NCI-H524 treated with DMSO at 0.1 percent for 48 hours (cell line): ENCODE data around the gene SMARCC1.
A peak's percentile ranks its signal among the peaks of the same experiment; 100 is the strongest.
"Not testable (repeated sequence)": the region's sequence is repeated elsewhere in the genome, so short reads cannot be mapped to it uniquely, and the experiment has no call there.

Experiments
- DNase-seq: peaks from one replicate; lab custom pipeline; 2025; lab: John Stamatoyannopoulos, UW

The SMARCC1 gene

DNA sequence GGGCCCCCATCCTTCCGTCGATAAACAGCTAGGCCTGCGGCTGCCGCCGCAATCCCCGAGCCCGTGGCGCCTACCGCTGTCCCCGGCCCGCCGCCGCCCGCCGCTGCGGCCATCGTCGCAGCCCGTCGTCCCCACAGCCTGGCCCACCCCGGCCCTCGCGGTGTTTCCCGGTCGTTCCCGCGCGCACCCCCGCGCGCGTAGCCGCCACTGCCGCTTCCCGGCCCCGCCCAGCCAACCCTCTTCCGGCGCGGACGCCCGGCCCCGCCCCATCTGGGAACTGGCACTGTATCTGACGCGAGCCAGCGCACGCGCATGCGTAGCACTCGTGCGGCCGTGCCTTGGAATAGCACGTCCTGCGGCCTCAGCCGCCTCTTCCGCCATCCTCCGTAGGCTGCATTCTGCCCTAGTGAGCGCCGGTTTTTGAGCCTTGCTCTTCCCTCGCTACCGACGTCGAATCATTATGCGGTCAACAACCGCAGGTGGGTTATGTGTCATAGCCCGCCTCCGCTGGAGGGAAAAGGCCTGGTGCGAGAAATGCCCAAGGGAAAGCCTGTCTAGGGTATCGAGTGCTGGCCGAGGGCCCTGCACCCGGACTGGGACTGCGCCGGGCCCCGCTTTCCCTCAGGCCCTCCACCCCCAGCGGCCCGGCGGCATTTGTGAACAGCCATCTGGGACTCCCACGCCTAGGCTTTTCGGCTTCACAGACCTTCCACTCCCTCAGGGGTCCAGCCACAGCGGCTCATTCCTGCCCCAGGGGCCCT lies at the start of gene SMARCC1:
Gene SMARCC1 (minus strand): TSS at position 209 of the 761 bp plus-strand sequence. CDS start 96 bp downstream, at position 113.
- peak; percentile 30 for DNase-seq

DNA sequence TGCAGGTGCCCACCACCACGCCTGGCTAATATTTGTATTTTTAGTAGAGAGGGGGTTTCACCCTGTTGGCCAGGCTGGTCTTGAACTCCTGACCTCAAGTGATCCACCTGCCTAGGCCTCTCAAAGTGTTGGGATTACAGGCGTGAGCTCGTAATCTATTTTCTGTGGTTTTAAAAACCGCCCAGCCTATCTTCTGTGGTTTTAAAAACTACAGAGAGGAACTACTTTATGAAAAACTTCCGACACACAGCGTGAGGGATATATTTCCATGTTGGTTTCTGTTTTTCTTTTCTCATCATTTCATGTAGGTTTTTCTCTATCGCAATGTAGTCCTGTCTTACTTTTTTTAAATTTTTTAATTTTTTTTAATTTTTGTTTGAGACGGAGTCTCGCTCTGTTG lies 47.8 kb upstream of the SMARCC1 start:
- not testable (repeated sequence) for DNase-seq

DNA sequence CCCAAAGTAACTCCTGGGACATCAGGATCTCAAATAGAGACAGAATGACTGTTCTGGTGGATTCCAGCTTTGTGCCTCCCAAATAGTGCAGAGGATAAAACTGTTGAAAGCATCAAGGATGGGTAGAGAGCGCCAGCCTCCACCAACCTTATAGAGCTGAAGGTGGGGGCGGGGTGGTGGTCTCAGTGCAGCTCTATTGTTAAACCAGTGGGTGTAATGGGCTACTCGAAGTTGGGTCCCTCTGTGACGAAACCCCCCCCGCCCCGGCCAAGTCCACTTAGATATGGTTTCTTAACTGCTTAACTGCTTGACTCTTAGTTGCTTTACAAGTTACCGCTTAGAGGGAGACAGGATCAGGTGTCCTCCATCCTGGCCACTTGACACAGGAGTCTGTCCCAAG lies 43.9 kb upstream of the SMARCC1 start:
- DNase-seq, result no peak

DNA sequence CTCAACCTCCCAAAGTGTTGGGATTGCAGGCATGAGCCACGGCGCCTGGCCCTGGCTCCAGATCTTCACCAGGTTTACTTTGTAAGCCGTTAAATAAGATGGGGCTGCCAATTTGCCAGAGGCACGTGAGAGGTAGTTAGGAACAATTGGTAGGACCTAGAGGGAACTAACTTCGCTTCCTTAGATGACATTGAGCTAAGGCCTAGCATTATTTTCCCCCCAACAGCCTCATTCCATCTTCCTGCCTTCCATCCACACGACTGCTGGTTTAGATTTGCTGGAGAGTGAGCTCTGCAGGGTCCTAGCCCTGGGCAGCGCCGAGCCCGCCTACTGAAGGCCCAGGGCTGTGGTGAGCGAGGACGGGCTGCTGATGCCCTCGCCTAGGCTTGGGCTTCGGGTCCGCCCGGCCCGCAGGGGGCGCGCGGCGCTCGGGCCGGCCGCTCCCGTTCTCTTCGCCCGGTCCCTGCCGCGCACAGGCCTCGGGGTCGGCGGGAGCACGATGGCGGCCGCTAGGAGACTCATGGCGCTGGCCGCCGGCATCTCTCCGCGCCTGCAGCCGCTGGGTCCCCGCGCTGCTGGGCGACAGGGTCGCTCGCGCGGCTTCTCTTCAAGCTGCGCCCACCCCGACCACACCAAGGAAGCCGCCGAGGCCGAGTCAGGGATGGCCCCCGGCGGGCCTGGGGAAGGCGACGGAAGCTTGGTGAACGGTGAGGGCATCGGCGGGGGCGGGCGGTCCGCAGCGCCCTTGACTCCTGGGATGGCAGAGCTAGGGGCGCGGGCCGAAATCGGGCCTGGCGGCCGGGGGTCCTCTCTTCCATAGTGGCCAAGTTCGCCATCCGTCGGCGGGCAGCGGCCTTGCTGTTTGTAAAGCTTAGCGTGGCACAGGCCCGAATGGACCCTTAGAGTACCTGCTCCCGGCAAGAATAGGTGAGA lies 43.1 kb upstream of the SMARCC1 start:
- DNase-seq, result peak; percentile 29

DNA sequence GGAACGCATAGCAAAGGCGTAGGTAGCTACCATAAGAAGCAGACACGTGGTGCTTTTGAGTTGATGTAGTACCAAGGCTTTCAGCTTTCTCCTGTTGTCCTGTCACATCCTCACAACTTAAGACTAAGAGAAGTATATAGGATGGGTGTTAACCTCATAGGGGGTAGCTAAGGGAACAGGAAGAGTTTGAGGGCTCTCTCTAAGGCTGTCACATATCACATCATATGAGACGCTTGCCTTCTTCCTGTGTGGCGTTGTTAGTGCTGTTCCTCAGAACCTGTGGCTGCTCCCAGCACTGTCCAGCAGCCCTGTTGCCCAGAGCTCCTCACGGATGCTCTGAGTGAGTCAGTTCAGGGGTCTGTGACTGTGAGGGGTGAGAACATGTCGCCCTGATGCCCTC lies 35.9 kb upstream of the SMARCC1 start:
- no peak for DNase-seq

DNA sequence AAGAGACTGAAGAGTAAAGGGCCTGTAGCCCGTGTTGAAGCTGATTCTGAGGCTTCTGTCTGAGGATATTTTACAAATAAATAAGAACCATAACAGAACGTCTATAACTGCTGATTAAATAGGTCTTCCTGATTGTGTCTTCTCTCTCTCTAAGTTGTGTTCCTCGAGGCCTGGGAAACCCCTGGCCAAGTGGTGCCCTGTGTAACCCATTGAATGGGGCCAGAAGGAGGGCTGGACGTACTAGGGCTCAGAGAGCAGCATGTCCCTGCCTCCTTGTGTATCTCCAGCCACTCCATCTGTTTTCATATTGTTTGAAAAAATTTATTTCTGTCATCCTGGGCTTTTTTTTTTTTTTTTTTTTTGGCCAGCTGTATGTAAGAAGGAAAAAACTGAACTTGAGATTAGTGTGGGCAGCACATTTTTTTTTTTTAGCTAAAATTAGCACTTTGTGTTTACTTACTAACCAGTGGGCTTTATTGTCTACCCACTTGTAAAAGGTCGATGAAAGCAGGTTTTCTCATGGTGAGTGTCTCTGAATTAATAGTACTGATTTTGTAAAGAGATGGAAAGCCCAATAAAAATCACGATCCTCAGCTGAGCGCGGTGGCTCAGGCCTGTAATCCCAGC lies 32.0 kb upstream of the SMARCC1 start:
- no peak for DNase-seq

DNA sequence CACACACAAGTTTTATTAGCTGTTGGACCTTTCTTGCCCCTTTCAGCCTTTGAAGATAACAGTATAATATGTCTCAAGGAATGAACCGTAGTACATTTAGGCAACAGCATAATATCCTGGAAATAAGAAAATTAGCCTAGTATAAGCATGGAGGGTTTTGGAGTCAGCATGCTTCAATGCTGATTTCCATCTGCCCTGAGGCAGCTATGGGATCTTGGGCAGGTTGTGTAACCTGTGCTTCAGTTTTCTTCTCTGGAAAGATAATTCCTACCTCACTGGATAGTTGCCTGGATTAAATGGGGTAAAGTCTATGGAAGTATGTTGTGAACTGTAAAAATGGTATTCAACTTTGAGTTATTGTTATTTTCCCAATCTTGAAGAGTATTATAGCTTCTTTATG lies 22.9 kb upstream of the SMARCC1 start:
- DNase-seq, result no peak

DNA sequence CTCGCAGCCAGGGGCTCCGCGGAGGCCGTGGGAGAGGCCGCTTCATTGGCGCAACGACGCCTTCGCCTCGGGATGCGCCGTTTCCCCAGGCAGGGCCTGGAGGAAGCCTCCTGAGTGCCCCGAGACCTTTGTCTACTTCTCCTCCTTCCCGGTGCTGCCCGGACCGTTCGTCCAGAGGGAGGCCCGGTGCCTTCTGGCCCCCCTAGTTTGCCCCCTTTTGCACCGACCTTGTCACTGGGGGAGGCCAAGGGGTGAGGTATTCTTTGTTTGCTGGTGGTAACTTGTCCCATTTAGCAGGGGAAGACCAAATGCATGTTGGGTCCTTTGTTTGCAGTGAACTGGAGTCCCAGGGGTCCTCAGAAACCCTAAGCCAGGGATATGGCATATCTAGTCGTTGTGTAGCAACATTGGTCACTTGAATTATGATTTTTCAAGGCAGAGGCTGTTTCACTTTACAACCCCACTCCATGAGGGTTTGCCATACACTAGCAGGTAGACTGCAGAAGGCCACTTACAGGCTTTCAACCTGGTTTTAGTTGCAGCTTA lies 21.9 kb upstream of the SMARCC1 start:
- DNase-seq, result no peak

DNA sequence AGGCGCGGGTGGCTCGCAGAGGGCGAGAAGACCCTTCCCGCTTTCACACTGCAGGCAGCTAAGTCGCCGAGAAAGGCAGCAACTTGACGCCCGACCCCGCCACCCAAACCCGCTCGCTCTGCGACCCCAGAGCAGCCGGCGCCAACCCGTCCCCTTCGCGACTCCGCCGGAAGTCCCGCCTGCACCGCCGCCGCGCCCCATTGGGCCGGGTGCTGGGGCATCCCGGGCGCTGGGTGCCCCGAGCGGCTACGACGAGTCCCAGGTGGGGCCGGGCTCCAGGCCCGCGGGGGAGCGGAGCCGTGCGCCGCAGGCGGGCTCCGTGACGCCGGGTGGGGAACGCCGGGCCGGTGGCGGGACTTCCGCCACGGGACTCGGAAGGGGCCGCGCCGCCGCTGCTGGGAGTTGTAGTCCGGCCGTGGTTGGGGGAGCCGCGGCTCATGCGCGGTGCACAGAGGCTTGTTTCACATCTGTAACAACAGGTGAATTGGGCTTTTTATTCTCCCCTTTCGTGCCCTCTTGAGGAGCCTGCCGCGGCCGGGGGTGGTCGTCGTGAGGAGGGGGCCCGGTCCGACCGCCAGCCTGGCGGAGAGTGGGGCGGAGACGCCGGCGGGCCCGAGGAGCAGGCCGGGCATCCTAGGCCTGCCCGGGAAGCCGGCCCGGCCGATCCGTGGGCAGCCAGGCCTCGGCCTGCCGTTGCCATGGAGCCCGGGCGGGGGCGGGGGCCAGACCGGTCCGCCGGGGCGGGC lies 21.2 kb upstream of the SMARCC1 start, which contains the start of gene DHX30:
Gene DHX30 (plus strand): TSS at position 405 of the 746 bp plus-strand sequence. CDS start 7,546 bp downstream, outside the sequence.
- DNase-seq, result no peak

DNA sequence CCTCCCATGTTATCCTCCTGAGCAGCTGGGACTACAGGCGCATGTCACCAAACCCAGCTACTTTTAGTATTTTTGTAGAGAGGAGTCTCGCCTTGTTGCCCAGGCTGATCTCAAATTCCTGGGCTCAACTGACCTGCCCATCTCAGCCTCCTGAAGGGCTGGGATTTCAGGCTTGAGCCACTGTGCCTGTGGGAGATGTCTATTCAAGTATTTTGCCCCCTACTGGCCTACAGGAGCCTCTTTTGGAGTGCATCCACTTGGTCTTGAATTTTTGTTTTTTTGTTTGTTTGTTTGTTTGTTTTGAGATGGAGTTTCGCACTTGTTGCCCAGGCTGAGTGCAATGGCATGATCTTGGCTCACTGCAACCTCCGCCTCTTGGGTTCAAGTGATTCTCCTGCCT lies 18.0 kb upstream of the SMARCC1 start:
- DNase-seq, result no peak

DNA sequence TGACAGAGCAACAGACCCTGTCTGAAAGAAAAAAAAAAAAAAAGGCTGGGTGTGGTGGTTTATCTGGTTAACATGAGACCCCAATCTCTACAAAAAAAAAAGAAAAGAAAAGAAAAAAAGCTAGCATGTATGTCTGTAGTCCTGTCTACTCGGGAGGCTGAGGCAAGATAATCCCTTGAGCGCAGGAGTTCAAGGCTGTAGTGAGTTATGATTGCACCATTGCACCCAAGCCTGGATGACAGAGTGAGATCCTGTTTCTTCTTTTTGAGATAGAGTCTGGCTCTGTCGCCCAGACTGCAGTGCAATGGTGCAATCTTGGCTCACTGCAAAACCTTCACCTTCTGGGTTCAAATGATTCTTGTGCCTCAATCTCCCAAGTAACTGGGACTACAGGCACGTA lies 12.9 kb upstream of the SMARCC1 start:
- DNase-seq, result no peak

DNA sequence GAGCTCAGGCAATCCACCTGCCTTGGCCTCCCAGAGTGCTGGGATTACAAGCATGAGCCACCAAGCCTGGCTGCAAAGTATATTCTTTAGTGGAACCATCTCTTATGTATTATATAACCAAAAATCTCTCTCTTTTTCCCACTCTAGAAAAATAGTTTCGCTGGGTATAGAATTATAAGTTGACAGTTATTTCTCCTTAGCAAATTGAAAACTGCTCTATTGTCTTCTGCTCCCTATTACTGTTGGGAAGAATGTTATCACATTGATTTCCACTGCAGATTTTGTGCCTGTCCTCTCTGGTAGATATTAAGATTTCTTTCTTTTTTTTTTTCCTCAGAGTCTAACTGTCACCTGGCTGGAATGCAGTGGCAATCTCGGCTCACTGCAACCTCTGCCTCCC lies 11.0 kb upstream of the SMARCC1 start:
- DNase-seq, result no peak

DNA sequence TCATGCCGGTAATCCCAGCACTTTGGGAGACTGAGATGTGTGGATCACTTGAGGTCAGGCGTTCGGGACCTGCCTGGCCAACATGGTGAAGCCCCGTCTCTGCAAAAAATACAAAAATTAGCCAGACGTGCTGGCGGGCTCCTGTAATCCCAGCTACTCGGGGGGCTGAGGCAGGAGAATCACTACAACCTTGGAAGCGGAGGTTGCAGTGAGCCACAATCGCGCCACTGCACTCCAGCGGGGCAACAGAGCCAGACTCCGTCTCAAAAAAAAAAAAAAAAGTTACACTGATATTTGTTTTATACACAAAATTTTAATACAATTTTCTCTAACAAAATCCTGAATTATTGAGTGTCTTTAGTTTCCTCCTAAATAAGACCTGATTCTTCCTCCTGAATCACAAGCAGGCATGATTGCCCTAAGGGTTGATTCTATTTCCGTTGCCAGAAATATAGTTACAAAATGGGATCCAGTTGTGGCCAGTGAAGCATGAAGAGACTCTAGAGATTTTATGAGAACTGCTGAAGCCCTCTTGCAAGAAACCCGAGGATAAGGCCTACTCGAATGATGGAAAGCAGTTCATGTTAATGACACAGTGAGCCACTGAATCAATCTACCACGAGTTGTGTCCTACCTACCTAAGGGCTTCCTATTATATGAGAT lies 9.6 kb upstream of the SMARCC1 start:
- DNase-seq, result no peak

DNA sequence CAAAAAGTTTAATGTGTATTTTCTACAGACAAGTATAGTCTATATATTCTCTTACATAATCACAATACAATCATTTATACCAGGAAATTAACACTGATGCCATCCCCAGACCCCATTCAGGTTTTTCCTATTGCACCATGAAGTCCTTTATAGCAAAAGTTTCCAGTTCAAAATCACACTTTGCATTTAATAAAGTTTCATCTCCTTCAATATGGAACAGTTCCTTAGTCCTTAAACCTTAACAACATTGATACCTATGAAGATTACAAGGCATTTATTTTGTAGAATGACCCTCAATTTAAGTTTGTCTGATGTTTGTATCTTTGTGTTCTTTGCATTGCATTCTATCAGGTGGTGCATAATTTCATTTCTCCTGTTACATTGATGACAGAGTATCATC lies 2.0 kb upstream of the SMARCC1 start:
- DNase-seq, result no peak

DNA sequence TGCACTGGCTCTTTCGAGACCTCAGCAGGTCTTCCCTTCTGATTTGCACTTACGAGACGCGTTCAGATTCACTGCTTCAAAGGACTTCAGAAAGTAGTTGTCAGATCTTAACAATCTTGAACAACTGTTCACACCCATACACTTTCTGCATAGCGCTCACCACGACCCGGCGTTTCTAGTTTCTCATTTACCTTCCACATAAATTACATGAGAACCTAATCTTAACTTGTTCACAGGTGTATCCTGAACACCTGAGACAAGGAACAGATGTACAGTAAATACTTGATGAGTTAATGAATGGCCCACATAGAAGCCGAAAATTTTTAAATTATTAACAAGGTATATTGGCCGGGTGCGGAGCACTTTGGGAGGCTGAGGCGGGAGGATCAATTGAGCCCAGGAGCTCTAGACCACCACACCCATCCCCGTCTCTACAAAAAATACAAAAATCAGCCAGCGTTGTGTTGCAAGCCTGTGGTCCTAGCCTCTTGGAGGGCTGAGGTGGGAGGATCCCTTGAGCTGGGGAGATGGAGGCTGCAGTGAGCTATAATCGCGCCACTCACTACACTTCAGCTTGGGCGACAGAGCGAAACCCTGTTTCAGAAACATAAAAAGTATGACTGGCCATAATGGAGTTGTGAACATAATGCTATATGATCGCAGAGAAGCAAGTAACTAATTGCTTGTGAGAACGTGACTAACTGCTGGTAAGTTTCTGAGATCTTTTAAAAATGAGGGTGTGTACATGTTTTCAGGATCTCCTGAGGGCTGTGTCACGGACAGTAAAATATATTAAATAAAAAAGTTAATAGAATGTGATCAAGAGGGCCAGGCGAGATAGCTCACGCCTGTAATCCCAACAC lies 984 bp upstream of the SMARCC1 start:
- DNase-seq, result no peak

DNA sequence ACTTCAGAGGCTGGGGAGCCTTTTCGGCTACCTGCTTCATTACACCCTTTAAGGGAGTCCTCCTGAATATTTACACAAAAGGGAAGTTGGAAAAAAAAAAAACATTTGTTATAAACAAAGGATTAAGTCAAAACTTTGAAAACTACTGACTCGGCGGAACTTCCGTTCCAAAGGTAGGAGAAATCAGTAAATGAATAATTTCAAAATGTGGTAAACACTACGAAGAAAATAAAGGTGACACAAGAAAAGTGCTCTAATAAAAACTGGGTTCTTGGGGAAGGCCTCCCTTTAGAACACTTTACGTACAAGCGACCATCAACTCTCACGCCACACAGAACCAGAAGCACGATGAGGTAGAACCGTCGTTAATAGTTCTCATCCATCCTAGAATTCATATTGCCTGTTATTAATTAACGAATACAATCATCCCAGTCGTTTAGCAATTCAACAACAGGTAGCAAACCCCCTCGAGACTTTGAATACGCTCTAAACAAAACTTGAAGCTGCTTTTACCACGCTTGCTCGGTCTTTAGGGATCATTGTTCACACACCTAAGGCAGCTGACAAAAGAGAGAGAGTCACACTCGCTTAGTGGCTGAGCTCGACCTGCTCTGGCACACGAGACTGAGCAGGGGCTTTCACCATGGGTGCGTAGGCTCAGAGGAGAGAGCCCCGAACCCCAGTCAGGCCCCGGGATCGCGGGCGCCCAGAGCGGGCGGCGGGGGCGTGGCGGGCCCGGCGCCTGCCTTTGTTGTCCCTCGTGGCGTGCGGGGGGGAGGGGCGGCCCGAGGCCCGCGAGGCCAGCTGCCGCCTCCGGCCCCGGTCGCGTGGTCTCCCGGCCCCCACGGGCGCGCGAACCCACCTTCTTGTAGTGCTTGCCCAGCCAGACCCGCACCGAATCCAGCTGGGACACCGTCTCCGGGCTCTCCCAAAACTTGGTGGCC lies 680 bp downstream of the SMARCC1 start:
- no peak for DNase-seq

DNA sequence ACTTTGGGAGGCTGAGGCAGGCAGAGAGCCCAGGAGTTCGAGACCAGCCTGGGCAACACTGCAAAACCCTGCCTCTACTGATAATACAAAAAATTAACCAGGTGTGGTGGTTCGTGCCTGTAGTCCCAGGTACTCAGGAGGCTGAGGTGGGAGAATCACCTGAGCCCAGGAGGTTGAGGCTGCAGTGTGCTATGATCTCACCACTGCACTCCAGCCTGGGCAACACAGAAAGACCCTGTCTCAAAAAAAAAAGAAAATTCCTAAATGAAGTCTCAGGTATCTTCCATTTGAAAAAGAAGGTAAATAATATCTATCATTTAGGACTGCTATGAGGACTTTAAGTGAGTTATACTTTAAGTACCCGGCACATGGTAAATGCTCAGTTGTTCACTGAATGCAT lies 2.9 kb downstream of the SMARCC1 start:
- no peak for DNase-seq

DNA sequence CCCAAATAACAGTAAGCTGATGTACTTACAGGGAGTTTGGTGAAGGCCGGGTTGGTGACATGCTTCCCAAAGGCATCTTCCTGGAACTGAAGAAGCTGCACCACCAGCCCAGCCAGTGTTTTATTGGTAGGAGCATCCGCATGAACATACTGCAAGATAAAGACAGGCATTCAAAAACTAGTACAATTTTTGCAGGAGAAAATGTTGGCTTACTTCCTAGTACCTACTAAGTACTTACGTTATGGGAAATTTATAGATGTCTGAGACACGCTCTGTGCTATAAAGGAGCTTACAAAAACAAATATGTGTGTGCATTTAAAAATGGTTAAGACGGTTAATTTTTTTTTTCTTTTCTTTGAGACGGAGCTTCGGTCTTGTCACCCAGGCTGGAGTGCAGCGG lies 8.9 kb downstream of the SMARCC1 start:
- DNase-seq, result no peak

DNA sequence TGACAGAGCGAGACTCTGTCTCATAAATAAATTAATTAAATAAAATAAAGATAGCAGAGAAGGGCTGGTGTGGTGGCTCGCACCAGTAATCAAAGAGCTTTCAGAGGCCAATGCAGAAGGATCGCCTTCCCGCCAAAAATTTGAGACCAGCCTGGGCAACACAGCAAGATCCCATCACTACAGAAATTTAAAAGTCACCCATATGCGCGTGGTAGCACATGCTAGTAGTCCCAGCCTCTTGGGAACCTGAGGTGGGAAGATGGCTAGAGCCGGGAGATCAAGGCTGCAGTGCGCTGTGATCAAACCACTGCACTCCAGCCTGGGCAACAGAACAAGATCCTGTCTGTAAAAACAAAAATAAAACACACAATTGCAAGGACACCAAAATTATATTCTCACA lies 9.6 kb downstream of the SMARCC1 start:
- DNase-seq, result no peak
